GM19351 (cell line): Measurements from ENCODE around the gene SGMS1.

Experiments used
- ATAC-seq: cut with Tn5 transposase; IDR thresholded peaks from one replicate; pipeline ENCODE4 v1.9.1; 2021; ENCODE audit warnings: mild to moderate bottlenecking, moderate library complexity; ENCODE audit not compliant: unreplicated experiment

The SGMS1 gene

GRCh38 chr10:50407076-50407801 lies 216.5 kb downstream of the SGMS1 start:
- ATAC-seq, result no peak

- ATAC-seq, result no peak
Observed at GRCh38 chr10:50406457-50407070, 217.2 kb downstream of the SGMS1 start.

- ATAC-seq, result no peak
Observed at GRCh38 chr10:50405723-50406122, 218.0 kb downstream of the SGMS1 start.

- ATAC-seq, result no peak
Observed at GRCh38 chr10:50404021-50404773, 219.6 kb downstream of the SGMS1 start.

- ATAC-seq, result no peak
Observed at GRCh38 chr10:50403074-50403473, 220.7 kb downstream of the SGMS1 start.

- no peak for ATAC-seq
Observed at GRCh38 chr10:50402466-50402865, 221.3 kb downstream of the SGMS1 start.

GRCh38 chr10:50400694-50401093 lies 223.1 kb downstream of the SGMS1 start:
- ATAC-seq, result no peak

GRCh38 chr10:50398823-50399222 lies 224.9 kb downstream of the SGMS1 start:
- no peak for ATAC-seq

GRCh38 chr10:50398381-50398780 lies 225.4 kb downstream of the SGMS1 start:
- ATAC-seq, result no peak

- ATAC-seq, result peak; percentile 55
Observed at GRCh38 chr10:50397312-50398140, 226.2 kb downstream of the SGMS1 start.

- ATAC-seq, result peak; percentile 83
Observed at GRCh38 chr10:50396491-50397311, 227.1 kb downstream of the SGMS1 start.

GRCh38 chr10:50395851-50396250 lies 227.9 kb downstream of the SGMS1 start:
- no peak for ATAC-seq

- ATAC-seq, result no peak
Observed at GRCh38 chr10:50395271-50395670, 228.5 kb downstream of the SGMS1 start.

- no peak for ATAC-seq
Observed at GRCh38 chr10:50394832-50395231, 228.9 kb downstream of the SGMS1 start.

- no peak for ATAC-seq
Observed at GRCh38 chr10:50393784-50394467, 229.8 kb downstream of the SGMS1 start.

- ATAC-seq, result no peak
Observed at GRCh38 chr10:50392966-50393718, 230.6 kb downstream of the SGMS1 start.

GRCh38 chr10:50392426-50392825 lies 231.3 kb downstream of the SGMS1 start:
- ATAC-seq, result no peak

GRCh38 chr10:50390302-50390701 lies 233.5 kb downstream of the SGMS1 start:
- no peak for ATAC-seq

GRCh38 chr10:50388181-50388580 lies 235.6 kb downstream of the SGMS1 start:
- no peak for ATAC-seq
